Lung (tissue), 12 donors: ENCODE data around the gene KCP. TPM values are rescaled to one million over a fixed set of nuclear protein-coding genes. Genes with fewer than 3 reads are reported as not detected.
"Not testable (repeated sequence)": the region's sequence is repeated elsewhere in the genome, so short reads cannot be mapped to it uniquely, and the experiment has no call there.

Experiments used
- ATAC-seq: fragments of 200-7000 bp; cut with Tn5 transposase; one replicate; pipeline ENCODE4 v1.9.1; 2020; ENCODE audit warnings: moderate number of reproducible peaks; ENCODE audit not compliant: insufficient read depth, low FRiP score
- DNase-seq, 3 donors: peaks; one replicate each; pipeline ENCODE4 v3.0.0-alpha.2; 2013 to 2017
- H3K27ac ChIP-seq, 2 donors: one replicate each; pipeline ENCODE4 v1.5.1; 2013; ENCODE audit warnings: mild to moderate bottlenecking in 2 of 2, moderate library complexity in 2 of 2, control low read depth in 1 of 2, inconsistent platforms in 1 of 2, low read depth in 1 of 2, low read length in 1 of 2
- H3K27me3 ChIP-seq, 3 donors: one replicate each; pipeline ENCODE4 v1.5.1; 2013; ENCODE audit warnings: low read length in 2 of 3; ENCODE audit not compliant: control insufficient read depth in 3 of 3, insufficient read depth in 3 of 3
- H3K36me3 ChIP-seq, 4 donors: one replicate each; pipeline ENCODE4 v1.5.1; 2013; ENCODE audit warnings: low read length in 4 of 4, mild to moderate bottlenecking in 1 of 4, moderate library complexity in 1 of 4; ENCODE audit not compliant: control insufficient read depth in 4 of 4, insufficient read depth in 4 of 4
- H3K4me1 ChIP-seq, 5 donors: one replicate each; pipeline ENCODE4 v1.5.1; 2013; ENCODE audit warnings: low read length in 5 of 5, mild to moderate bottlenecking in 2 of 5, moderate library complexity in 1 of 5; ENCODE audit not compliant: control insufficient read depth in 5 of 5, insufficient read depth in 5 of 5
- H3K4me3 ChIP-seq: one replicate; pipeline ENCODE4 v1.5.1; 2013; ENCODE audit warnings: mild to moderate bottlenecking, control low read depth, moderate library complexity
- H3K9ac ChIP-seq, 2 donors: one replicate each; pipeline ENCODE4 v1.5.1; 2013; ENCODE audit warnings: low read length in 2 of 2, control low read depth in 1 of 2; ENCODE audit not compliant: insufficient read depth in 1 of 2
- H3K9me3 ChIP-seq, 4 donors: one replicate each; pipeline ENCODE4 v1.5.1; 2013; ENCODE audit warnings: low read length in 3 of 4, mild to moderate bottlenecking in 1 of 4, moderate library complexity in 1 of 4; ENCODE audit not compliant: control insufficient read depth in 4 of 4, insufficient read depth in 3 of 4
- WGBS, 2 donors: extraction: QIAGEN DNeasy Blood & Tissue Kit; methylation state at CpG; one replicate each; pipeline ENCODE4 v1.1.7; 2013; 5-methylcytosine and 5-hydroxymethylcytosine counted together
- polyA plus RNA-seq, 2 donors: library from polyadenylated mRNA; stranded (reverse); fragments of 200-250 nt; gene quantifications; one replicate each; pipeline ENCODE4 v1.2.1, GENCODE V29; 2013
- total RNA-seq, 2 donors: library from RNA; depleted of rRNA in 1 of 2; stranded (reverse); fragments of >200 nt in 1 of 2; gene quantifications; one replicate each; pipeline ENCODE4 v1.2.1, GENCODE V29; 2014 to 2021
- TF ChIP-seq, protein P1 (sequence below): IDR thresholded peaks from 2 replicates; pipeline ENCODE4 v1.5.1; 2012; ENCODE audit warnings: mild to moderate bottlenecking; ENCODE audit errors: control extremely low read depth, extremely low read depth
- donor health status: control.
- donor health status: control.
- donor health status: Bipolar disorder and iron deficiency.
- donor health status: healthy.
- donor health status: DM: yes; HTN: yes; CAD: no.

KCP gene
- total and polyA plus RNA-seq, 4 donors, result 0.22 to 3.9 (median 0.56) TPM

DNA sequence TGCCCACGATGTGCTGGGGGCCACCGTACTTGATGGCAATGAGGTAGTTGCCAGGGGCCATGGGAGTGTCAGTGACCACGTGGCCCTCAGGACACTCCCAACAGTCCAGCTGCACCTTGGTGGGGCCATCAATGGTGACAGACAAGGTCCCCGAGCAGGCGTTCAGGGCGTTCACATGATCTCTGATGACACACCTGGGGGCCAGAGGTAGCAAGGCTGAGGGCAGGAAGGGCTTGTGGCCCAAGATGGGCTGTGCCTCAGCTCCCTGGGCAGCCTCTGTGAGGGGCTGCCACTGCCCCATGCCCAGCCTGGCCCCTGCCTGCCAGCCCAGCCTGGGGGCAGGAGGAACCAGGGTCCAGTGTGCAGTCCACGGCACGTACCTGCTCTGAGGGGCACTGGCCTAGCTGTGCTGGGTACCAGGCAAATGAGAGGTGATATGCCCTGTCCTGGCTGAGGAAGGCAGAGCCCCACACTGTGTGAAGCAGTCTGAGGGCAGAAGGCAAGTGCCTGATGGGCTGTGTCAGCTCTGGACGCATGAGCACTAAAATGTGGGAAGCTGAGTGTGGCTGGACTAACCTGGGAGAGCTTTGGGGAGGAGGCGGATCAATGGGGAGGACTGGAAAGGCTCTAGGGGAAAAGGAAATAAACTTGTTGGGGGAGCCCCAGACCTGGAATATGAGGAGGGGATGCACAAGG is 3.5 kb upstream of the KCP start:
- Histone ChIP-seq H3K9ac (no peak overlapping the region), H3K9me3 (peaks cover 0 to 14% (median 0%) of the 10 kb centered on the region in 4 donors), H3K36me3 (no peaks in the 10 kb centered on the region), H3K4me3 (no peak overlapping the region), H3K4me1 (peaks cover 0 to 32% (median 2%) of the 10 kb centered on the region in 5 donors), H3K27me3 (peaks cover 5 to 41% (median 21%) of the 10 kb centered on the region in 3 donors), H3K27ac (no peak overlapping the region)
- TF ChIP-seq, protein P1, sequence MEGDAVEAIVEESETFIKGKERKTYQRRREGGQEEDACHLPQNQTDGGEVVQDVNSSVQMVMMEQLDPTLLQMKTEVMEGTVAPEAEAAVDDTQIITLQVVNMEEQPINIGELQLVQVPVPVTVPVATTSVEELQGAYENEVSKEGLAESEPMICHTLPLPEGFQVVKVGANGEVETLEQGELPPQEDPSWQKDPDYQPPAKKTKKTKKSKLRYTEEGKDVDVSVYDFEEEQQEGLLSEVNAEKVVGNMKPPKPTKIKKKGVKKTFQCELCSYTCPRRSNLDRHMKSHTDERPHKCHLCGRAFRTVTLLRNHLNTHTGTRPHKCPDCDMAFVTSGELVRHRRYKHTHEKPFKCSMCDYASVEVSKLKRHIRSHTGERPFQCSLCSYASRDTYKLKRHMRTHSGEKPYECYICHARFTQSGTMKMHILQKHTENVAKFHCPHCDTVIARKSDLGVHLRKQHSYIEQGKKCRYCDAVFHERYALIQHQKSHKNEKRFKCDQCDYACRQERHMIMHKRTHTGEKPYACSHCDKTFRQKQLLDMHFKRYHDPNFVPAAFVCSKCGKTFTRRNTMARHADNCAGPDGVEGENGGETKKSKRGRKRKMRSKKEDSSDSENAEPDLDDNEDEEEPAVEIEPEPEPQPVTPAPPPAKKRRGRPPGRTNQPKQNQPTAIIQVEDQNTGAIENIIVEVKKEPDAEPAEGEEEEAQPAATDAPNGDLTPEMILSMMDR, result no peak
- ATAC-seq (no peak), DNase-seq (no peak)
- WGBS, 2 donors, result 80 to 90% methylated on average over 10 of the region's 10 CpGs

DNA sequence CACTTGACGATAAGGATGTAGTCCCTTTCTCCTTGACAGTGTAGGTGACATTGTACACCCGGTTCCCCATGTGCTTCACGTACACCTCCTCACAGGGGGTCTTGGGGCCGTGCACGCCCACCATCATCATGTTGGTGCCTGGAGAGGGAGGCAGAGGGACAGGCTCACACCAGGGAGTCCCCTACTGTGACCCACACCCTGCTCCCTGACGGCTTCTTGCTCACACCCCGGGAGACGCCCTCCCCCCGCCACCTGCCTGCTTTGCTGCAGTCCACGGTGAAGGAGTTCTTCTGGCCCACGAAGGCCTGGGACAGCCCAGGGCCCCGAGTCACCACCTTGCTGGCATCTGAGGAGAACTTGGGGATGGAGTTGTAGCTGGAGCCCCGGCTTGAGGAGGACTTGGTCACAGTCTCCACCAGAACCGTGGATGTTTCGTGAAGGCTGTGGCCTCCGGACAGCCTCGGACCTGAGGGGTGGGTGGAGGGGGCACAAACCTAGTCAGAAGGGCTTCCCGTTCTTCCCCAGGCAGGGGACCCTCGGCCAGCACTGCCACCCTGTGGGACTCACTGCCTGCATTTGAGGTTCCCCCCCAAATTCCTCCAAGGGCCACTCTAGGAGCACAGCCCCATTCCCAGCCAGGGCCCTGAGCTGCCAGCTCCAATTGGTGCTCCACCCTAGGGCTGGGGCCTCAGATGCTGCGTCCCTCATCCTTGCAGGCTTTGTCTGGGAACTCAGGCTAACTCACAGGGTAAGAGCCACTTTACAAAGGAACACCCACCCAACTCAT is 2.4 kb upstream of the KCP start:
- peaks cover 0 to 14% (median 0%) of the 10 kb centered on the region in 4 donors for H3K9me3 ChIP-seq
- not testable (repeated sequence) for H3K36me3 ChIP-seq, ATAC-seq, H3K4me3 ChIP-seq, H3K27ac ChIP-seq, H3K9ac ChIP-seq, DNase-seq
- peaks cover 0 to 33% (median 2%) of the 10 kb centered on the region in 5 donors for H3K4me1 ChIP-seq
- WGBS, 2 donors, result 87 to 89% methylated on average over 6 to 13 of the region's 20 CpGs
- peaks cover 5 to 36% (median 21%) of the 10 kb centered on the region in 3 donors for H3K27me3 ChIP-seq

DNA sequence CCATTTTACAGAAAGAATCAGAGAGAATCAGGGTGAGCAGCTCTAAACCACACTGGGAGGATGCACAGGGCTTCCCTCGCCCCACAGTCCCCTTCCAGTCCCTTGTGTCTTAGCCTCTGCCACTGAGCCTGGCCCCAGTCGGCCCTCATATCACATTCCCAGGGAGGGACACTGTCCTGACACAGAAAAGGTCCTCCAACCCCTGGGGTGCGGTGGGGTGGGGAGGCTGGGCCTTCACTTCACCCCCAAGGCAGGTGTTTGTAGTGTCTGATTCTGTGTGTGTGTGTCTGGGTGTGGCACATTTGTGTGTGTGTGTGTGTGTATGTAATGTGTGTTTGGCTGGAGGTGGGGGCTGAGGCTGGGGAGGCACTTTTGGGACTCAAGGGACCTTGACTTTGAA is 1.8 kb upstream of the KCP start:
- ATAC-seq, result no peak
- DNase-seq, result no peak
- Histone ChIP-seq H3K4me1 (peaks cover 0 to 33% (median 2%) of the 10 kb centered on the region in 5 donors), H3K9me3 (peaks cover 0 to 14% (median 0%) of the 10 kb centered on the region in 4 donors), H3K4me3 (no peak overlapping the region), H3K9ac (no peak overlapping the region), H3K36me3 (no peaks in the 10 kb centered on the region), H3K27me3 (peaks cover 5 to 35% (median 21%) of the 10 kb centered on the region in 3 donors), H3K27ac (no peak overlapping the region)
- TF ChIP-seq, protein P1, result no peak
- 83 to 85% methylated on average over 3 of the region's 3 CpGs for whole genome bisulfite sequencing, 2 donors

DNA sequence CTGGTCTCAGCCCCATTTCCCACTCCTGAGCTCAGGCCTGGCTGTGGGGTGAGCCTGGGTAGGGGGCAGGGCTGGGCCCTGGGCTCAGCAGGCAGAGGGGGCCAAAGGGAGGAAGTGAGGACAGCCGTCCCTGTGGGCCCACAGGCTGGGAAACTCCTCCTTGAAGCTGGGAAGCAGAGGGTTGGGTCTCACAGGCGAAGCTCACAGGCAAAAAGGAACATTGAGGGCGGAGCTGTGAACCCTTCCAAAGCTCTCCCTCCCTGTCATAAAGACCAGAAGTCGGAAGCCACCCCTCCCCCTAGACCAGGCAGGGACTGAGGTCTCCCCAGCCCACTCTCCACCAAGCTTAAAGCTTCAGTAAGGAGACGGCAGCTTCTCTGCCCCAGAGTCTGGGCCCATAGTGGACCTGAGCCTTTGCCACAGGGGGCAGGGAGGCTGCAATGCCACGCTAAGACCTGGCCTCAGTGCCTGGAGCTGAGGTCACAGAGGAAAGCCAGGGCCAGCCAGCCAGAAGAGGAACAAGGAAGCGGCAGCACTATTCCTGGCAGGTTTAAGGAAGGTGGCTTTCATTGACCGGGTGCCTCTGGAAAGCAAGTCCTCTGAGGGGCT is 1.0 kb upstream of the KCP start:
- H3K27ac ChIP-seq, result no peak overlapping the region
- TF ChIP-seq, protein P1, result no peak
- no peak for ATAC-seq
- H3K4me3 ChIP-seq, result no peak overlapping the region
- H3K36me3 ChIP-seq, result no peaks in the 10 kb centered on the region
- H3K4me1 ChIP-seq, result peaks cover 0 to 33% (median 2%) of the 10 kb centered on the region in 5 donors
- H3K9me3 ChIP-seq, result peaks cover 0 to 10% (median 0%) of the 10 kb centered on the region in 4 donors
- 61 to 67% methylated on average over 8 of the region's 8 CpGs for WGBS, 2 donors
- DNase-seq, result peak; percentile 86 to 92 (median 91)
- H3K27me3 ChIP-seq, result peaks cover 5 to 28% (median 15%) of the 10 kb centered on the region in 3 donors
- no peak overlapping the region for H3K9ac ChIP-seq
